ENCODE measurements around the gene NQO1. TPM values are rescaled to one million over a fixed set of nuclear protein-coding genes. Genes with fewer than 3 reads are reported as not detected.

Gene NQO1
- total and polyA plus RNA-seq, 2 of the 13 experiments (the other 11 are each of a cell fraction or from before 2014, with no cell fraction given) = 464 to 1,060 TPM

- no peak for TF ChIP-seq DBP (CRISPR knock-in tag; IDR thresholded peaks at IDR 0.05; ENCODE audit: not compliant biosample characterization)
- 0 out of 2 replicates have a peak, but pooled peaks have one; percentile 3 for TF ChIP-seq SIN3A (IDR thresholded peaks at IDR 0.05; ENCODE audit: borderline replicate concordance, low read depth, low read length)
- 0 out of 2 replicates have a peak, but pooled peaks have one; percentile 1 for TF ChIP-seq TMF1 (CRISPR knock-in tag; IDR thresholded peaks at IDR 0.05; ENCODE audit: low read depth)
- no peak for TF ChIP-seq RBM22 (optimal IDR thresholded peaks at IDR 0.05; ENCODE audit: low read length)
- TF ChIP-seq ZSCAN25 (CRISPR knock-in tag; IDR thresholded peaks at IDR 0.05) = no peak
- TF ChIP-seq ARID2 (CRISPR knock-in tag; IDR thresholded peaks at IDR 0.05; ENCODE audit: borderline replicate concordance) = 0 out of 2 replicates have a peak, but pooled peaks have one; percentile 66
- no peak for TF ChIP-seq GFI1 (CRISPR knock-in tag; IDR thresholded peaks at IDR 0.05; ENCODE audit: borderline replicate concordance)
- TF ChIP-seq FOXA1 (IDR thresholded peaks at IDR 0.05) = no peak
- TF ChIP-seq FOXA1 (CRISPR knock-in tag; IDR thresholded peaks at IDR 0.05) = peak; percentile 27; the same call in 1 of the 2 replicates
- no peak for TF ChIP-seq ZNF7 (CRISPR knock-in tag; IDR thresholded peaks at IDR 0.05)
- TF ChIP-seq ZNF143 (CRISPR knock-in tag; IDR thresholded peaks at IDR 0.05) = no peak
- no peak for TF ChIP-seq ZNF552 (CRISPR knock-in tag; IDR thresholded peaks at IDR 0.05; ENCODE audit: borderline replicate concordance)
- no peak for TF ChIP-seq MED8 (CRISPR knock-in tag; IDR thresholded peaks at IDR 0.05; ENCODE audit: insufficient replicate concordance)
- 0 out of 2 replicates have a peak, but pooled peaks have one; percentile 33 for TF ChIP-seq SAP130 (CRISPR knock-in tag; IDR thresholded peaks at IDR 0.05; ENCODE audit: low read depth)
- 0 out of 2 replicates have a peak, but pooled peaks have one; percentile 6 for TF ChIP-seq ZBTB7B (CRISPR knock-in tag; IDR thresholded peaks at IDR 0.05)
- TF ChIP-seq SNAPC4 (CRISPR knock-in tag; IDR thresholded peaks at IDR 0.05) = 0 out of 2 replicates have a peak, but pooled peaks have one; percentile 30
- TF ChIP-seq ZNF703 (CRISPR knock-in tag; IDR thresholded peaks at IDR 0.05; ENCODE audit: borderline replicate concordance) = no peak
- no peak for TF ChIP-seq SNAPC2 (CRISPR knock-in tag; IDR thresholded peaks at IDR 0.05)
- 0 out of 2 replicates have a peak, but pooled peaks have one; percentile 25 for TF ChIP-seq CHCHD3 (CRISPR knock-in tag; IDR thresholded peaks at IDR 0.05)
- TF ChIP-seq SMAD9 (CRISPR knock-in tag; IDR thresholded peaks at IDR 0.05) = no peak
- TF ChIP-seq REPIN1 (CRISPR knock-in tag; IDR thresholded peaks at IDR 0.05; ENCODE audit: borderline replicate concordance, low read depth) = no peak
- 0 out of 2 replicates have a peak, but pooled peaks have one; percentile 36 for TF ChIP-seq ZNF264 (CRISPR knock-in tag; IDR thresholded peaks at IDR 0.05)
- TF ChIP-seq SOX13 (IDR thresholded peaks at IDR 0.05) = no peak
- peak in 1 of 2 experiments; percentile 23; a peak in 1 of 4 replicates for TF ChIP-seq SOX13 (CRISPR knock-in tag; conservative IDR thresholded peaks at IDR 0.05 in 1 of 2, IDR thresholded peaks at IDR 0.05 in 1 of 2)
- 0 out of 2 replicates have a peak, but pooled peaks have one; percentile 21 for TF ChIP-seq ZNF766 (CRISPR knock-in tag; IDR thresholded peaks at IDR 0.05; ENCODE audit: borderline replicate concordance)
- peak; percentile 30 for TF ChIP-seq GATAD2A (CRISPR knock-in tag; IDR thresholded peaks at IDR 0.05)
These were observed 36.6 kb upstream of the NQO1 start (continued) for GRCh38 chr16:69762814-69763598.

Data from HepG2 (cell line).